HG03064 (cell line): ENCODE data around the gene HYCC1.
"Not testable (repeated sequence)": the region's sequence is repeated elsewhere in the genome, so short reads cannot be mapped to it uniquely, and the experiment has no call there.

ENCODE experiments used
- ATAC-seq: cut with Tn5 transposase; IDR thresholded peaks from one replicate; pipeline ENCODE4 v1.9.1; 2021; ENCODE audit warnings: low read depth; ENCODE audit not compliant: unreplicated experiment

The HYCC1 gene

DNA sequence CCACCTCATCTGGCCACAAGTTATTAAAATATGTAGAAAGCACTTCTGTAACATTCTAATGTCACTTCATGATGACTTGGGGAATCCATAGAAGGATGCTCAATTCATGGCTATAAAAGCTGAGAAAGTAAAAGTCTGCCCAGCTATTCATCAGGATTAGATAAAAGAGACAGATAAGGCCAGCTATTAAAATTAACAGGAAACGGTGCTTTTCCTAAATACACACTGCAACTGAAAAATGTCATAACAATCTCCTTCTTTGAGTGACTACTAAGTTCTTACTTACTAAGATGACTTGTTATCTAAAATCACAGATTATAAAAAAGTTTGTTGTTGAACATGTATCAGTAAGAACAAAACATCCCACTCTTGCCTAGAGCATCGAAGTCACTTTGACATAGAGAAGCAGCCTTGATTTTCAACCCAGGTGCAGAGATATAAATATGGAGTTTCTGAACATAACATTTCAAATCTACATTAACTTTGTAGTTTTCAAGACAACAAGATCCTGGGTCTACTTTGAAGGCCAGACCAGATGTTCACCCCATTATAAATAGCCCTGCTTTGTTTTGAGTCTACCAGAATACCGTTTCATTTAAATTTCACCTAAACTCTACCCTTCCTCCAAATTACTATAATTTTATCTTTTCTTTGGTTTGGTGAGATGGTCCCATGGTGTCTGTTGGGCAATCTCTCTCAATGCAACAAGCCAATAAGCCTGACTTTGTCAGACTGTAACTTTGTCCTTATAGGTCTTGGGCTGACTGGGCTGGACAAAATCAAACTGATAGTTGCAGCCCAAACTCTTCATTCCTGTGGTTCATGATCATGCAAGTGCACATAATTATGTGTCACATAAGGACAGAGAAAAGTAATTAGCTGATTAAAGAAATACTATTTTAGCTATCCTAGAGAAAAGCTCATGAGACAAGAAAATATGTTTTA lies 24.0 kb downstream of the HYCC1 start:
- no peak for ATAC-seq

DNA sequence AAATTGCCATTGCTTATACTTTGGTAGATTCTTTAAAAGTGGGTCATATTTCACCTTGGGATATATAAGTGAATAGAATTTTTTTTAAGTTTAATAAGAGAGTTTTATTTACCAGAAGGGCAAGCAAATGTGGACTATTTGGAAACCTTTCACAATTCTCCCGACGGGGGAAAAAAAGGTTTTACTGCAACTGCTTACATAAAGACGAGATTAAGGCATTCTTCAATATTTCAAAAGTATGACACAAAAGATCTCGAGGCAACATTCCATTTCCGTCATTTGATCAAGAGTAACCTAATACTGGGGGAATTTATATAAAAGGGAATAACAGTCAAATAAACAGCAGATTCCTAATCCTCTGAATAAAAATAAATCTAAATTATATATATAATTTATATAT lies 28.5 kb downstream of the HYCC1 start:
- no peak for ATAC-seq

DNA sequence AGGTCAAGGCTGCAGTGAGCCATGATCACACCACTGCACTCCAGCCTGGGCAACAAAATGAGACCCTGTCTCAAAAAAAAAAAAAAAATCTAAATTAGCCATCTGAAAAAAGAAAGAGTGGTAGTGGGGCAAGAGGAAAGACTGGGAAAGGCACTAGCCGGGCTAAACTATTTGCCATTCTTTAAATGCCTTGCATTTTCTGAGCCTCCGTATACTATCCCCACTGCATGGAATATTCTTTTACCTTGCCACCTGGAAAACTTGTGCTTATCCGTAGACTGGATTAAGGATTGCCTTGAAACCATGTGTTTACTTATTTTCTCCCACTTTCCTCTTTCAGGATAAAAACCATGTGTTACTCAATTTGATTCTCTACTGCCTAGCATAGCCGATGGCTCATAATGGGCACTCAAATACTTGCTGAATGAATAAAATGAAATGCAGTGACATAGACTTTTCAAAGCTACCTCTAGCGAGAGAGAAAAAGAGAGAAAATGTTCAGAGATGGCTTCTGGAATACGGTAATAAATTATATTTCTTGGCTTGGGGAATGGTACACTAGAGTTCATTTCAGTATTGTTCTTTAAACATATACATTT lies 30.6 kb downstream of the HYCC1 start:
- ATAC-seq: no peak

DNA sequence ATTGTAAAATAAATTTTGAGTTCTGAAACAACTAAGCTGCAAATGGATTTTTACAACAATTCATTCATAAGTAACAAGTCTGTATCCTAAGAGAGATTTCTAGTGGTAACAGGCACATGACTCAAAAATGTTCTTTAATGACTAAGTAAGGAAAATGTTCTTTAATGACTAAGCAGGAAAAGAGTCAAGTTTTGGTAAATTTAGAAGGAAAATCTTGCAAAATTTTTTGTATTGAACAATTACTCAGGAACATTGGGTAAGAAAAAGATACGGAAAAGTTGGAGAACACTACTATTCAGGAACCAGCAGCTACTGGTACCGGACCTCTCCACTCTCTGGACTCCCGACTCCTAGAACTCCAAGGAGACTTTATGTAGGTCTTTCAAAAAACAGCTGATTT lies 33.5 kb downstream of the HYCC1 start:
- ATAC-seq: no peak

DNA sequence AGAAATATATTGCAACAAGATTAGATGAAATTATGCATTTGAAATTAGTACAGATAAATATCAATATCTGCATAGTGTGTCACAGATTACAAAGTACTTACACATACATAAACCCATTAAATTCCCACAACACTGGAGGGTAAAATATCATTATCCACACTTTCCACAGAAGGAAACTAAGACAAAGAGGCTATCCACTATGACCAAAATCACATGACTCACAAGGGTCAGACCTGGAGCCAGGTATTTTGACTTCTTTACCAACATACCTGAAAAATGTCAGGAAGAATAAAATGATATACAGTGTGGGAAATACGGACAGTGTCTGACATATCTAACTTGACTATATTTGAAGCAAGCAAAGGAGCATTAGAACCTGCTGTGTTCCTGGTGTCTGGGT lies 34.1 kb downstream of the HYCC1 start:
- ATAC-seq: no peak

- no peak for ATAC-seq
These were observed 34.7 kb downstream of the HYCC1 start for GRCh38 chr7:22979251-22979650.

DNA sequence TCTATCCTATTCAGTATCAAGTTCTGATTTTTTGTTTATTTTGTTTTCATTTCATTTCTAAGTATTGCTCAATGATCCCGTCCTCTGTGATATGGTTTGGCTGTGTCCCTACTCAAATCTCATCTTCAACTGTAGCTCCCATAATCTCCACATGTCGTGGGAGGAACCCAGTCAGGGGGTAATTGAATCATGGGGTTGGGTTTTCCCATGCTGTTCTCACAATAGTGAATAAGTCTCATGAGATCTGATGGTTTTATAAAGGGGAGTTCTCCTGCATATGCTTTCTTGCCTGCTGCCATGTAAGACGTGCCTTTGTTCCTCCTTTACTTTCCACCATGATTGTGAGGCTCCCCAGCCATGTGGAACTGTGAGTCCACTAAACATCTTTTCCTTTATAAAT lies 39.3 kb downstream of the HYCC1 start:
- ATAC-seq: not testable (repeated sequence)

GRCh38 chr7:22972207-22972606 lies 41.7 kb downstream of the HYCC1 start:
- ATAC-seq: no peak

GRCh38 chr7:22969010-22969431 lies 44.9 kb downstream of the HYCC1 start:
- ATAC-seq: no peak
